ENCODE results near the gene C20orf144.

The C20orf144 gene

GRCh38 chr20:33651562-33652048 lies 10.5 kb upstream of the C20orf144 start:
- H3K27ac Mint-ChIP-seq: peak overlapping the region in 1 of 3 experiments; percentile 55
- peaks cover 27% of the 10 kb centered on the region for H3K4me1 Mint-ChIP-seq
- H3K9me3 Mint-ChIP-seq: no peaks in the 10 kb centered on the region
- TF ChIP-seq, protein P1, sequence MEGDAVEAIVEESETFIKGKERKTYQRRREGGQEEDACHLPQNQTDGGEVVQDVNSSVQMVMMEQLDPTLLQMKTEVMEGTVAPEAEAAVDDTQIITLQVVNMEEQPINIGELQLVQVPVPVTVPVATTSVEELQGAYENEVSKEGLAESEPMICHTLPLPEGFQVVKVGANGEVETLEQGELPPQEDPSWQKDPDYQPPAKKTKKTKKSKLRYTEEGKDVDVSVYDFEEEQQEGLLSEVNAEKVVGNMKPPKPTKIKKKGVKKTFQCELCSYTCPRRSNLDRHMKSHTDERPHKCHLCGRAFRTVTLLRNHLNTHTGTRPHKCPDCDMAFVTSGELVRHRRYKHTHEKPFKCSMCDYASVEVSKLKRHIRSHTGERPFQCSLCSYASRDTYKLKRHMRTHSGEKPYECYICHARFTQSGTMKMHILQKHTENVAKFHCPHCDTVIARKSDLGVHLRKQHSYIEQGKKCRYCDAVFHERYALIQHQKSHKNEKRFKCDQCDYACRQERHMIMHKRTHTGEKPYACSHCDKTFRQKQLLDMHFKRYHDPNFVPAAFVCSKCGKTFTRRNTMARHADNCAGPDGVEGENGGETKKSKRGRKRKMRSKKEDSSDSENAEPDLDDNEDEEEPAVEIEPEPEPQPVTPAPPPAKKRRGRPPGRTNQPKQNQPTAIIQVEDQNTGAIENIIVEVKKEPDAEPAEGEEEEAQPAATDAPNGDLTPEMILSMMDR (IDR thresholded peaks at IDR 0.05; ENCODE audit: unreplicated experiment in 3 of 3): no peak
- H3K4me3 Mint-ChIP-seq: no peak overlapping the region
- H3K27me3 Mint-ChIP-seq (ENCODE audit: low read depth): no peaks in the 10 kb centered on the region
- no peaks in the 10 kb centered on the region for H3K36me3 Mint-ChIP-seq (ENCODE audit: low read depth)

DNA sequence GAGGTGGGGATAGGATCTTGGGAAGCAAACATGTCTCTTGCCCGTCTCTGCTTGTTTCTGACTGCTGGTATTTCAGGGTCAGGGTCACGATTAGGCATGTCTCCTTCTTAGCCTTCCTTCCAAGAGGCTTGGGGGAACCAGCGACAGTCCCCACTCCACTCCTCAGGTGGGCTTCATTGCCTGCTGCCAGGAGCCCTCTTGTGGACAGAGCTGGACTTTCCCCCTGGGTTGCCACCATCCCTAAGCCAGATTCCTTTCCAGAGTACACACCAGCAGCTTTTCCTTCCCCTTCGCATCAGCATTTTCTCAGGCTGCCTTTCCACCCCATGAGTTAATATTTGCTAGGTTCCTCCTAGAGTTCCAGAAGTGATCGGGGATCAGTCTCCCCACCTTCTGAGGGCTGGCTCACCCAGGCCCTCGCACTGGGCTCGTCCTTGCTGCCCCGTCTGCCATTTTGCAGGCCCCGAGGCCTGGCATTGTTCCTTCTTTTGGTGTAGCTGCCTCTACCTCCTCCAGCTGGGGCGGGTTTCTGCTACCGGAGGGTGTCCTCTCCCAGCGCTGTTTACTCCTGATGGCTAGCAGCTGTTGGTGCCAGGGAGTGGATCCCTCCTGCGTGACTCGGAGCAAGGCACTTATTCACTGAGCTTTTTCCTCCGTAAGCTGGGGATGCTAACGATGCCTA lies 8.8 kb upstream of the C20orf144 start:
- H3K27ac Mint-ChIP-seq: peak overlapping the region; percentile 67 to 90 (median 84)
- no peaks in the 10 kb centered on the region for H3K36me3 Mint-ChIP-seq (ENCODE audit: low read depth)
- TF ChIP-seq, protein P1 (IDR thresholded peaks at IDR 0.05; ENCODE audit: unreplicated experiment in 3 of 3): peak; percentile 86 to 89 (median 88)
- no peaks in the 10 kb centered on the region for H3K9me3 Mint-ChIP-seq
- no peaks in the 10 kb centered on the region for H3K27me3 Mint-ChIP-seq (ENCODE audit: low read depth)
- no peak overlapping the region for H3K4me3 Mint-ChIP-seq
- H3K4me1 Mint-ChIP-seq: peaks cover 21% of the 10 kb centered on the region

- Mint-ChIP-seq H3K4me1 (peaks cover 16% of the 10 kb centered on the region), H3K9me3 (no peaks in the 10 kb centered on the region), H3K27ac (peak overlapping the region; percentile 67 to 90 (median 84)), H3K36me3 (ENCODE audit: low read depth) (no peaks in the 10 kb centered on the region), H3K27me3 (ENCODE audit: low read depth) (no peaks in the 10 kb centered on the region), H3K4me3 (no peak overlapping the region)
- TF ChIP-seq, protein P1 (IDR thresholded peaks at IDR 0.05; ENCODE audit: unreplicated experiment in 3 of 3): no peak
These were observed 8.1 kb upstream of the C20orf144 start for GRCh38 chr20:33653900-33654596.

DNA sequence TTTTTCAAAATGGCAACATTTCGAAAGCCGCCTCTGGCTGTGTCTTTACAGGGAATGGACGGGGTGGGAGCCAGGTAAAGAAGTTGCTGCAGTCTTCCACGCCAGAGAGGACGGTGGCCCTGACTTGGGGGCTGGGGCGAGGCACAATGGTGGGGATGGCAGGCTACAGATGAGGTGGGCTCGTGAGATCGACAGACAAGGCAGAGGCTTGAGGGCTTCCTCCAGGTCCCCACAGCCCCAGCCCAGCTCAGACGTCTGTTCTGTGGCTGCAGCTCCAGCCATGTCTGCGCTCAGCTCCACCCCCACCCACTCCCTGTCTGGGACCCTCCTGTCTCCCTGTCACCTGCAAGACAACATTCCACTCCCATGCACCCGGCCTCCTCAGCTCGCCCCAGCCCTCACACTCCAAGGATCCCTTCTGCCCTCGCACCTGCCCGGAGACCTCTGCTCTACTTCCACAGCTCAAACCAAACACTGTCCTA lies 7.4 kb upstream of the C20orf144 start:
- TF ChIP-seq, protein P1 (IDR thresholded peaks at IDR 0.05; ENCODE audit: unreplicated experiment in 3 of 3): no peak
- no peaks in the 10 kb centered on the region for H3K27me3 Mint-ChIP-seq (ENCODE audit: low read depth)
- no peaks in the 10 kb centered on the region for H3K9me3 Mint-ChIP-seq
- H3K4me3 Mint-ChIP-seq: peak overlapping the region in 1 of 3 experiments; percentile 38
- no peaks in the 10 kb centered on the region for H3K36me3 Mint-ChIP-seq (ENCODE audit: low read depth)
- peak overlapping the region; percentile 67 to 90 (median 84) for H3K27ac Mint-ChIP-seq
- peaks cover 12% of the 10 kb centered on the region for H3K4me1 Mint-ChIP-seq

GRCh38 chr20:33655164-33655563 lies 7.0 kb upstream of the C20orf144 start:
- Mint-ChIP-seq H3K4me1 (peaks cover 12% of the 10 kb centered on the region), H3K27ac (peak overlapping the region; percentile 67 to 90 (median 84))
- TF ChIP-seq, protein P1 (IDR thresholded peaks at IDR 0.05; ENCODE audit: unreplicated experiment in 3 of 3): no peak

More at GRCh38 chr20:33655164-33655563, 7.0 kb upstream of the C20orf144 start:
- no peak overlapping the region for H3K4me3 Mint-ChIP-seq
- no peaks in the 10 kb centered on the region for H3K27me3 Mint-ChIP-seq (ENCODE audit: low read depth)
- no peaks in the 10 kb centered on the region for H3K36me3 Mint-ChIP-seq (ENCODE audit: low read depth)
- H3K9me3 Mint-ChIP-seq: no peaks in the 10 kb centered on the region

All from nephron (organoid).